Vagina (tissue), 2 donors: ENCODE data around the gene ARHGAP42. TPM values are rescaled to one million over a fixed set of nuclear protein-coding genes. Genes with fewer than 3 reads are reported as not detected.

Source experiments
- DNase-seq, 2 donors: peaks; one replicate each; pipeline ENCODE4 v3.0.0-alpha.2; 2017; ENCODE audit errors: extremely low spot score in 2 of 2
- H3K27ac ChIP-seq: fragments of 200-600 bp; sonication (generic); one replicate; pipeline ENCODE4 v1.5.1; 2019
- H3K27me3 ChIP-seq: fragments of 200-600 bp; sonication (generic); one replicate; pipeline ENCODE4 v1.5.1; 2019
- H3K36me3 ChIP-seq, 2 donors: fragments of 200-600 bp; sonication (generic); one replicate each; pipeline ENCODE4 v1.5.1; 2017 to 2019
- H3K4me1 ChIP-seq: fragments of 200-600 bp; sonication (generic); one replicate; pipeline ENCODE4 v1.5.1; 2019
- H3K4me3 ChIP-seq, 2 donors: fragments of 200-600 bp; sonication (generic); 1 replicate in 1 of 2; 2 replicates in 1 of 2; pipeline ENCODE4 v1.5.1; 2016 to 2019
- H3K9me3 ChIP-seq: fragments of 200-600 bp; sonication (generic); one replicate; pipeline ENCODE4 v1.5.1; 2019
- POLR2A ChIP-seq, 2 donors: fragments of 450-650 bp; IDR thresholded peaks; one replicate each; pipeline ENCODE4 v1.6.1; 2017; ENCODE audit warnings: antibody characterized with exemption in 2 of 2, mild to moderate bottlenecking in 2 of 2, moderate library complexity in 2 of 2
- POLR2AphosphoS5 ChIP-seq, 2 donors: sonication (generic); formaldehyde crosslinking; IDR thresholded peaks; one replicate each; pipeline ENCODE4 v1.9.0; 2017; ENCODE audit warnings: antibody characterized with exemption in 2 of 2, mild to moderate bottlenecking in 2 of 2, low read depth in 1 of 2; ENCODE audit not compliant: insufficient read depth in 1 of 2
- intact Hi-C: fragments of 100-400 bp; cut with DNase I; formaldehyde crosslinking; loops from one replicate; pipeline ENCODE4 v1.15.1; 2023
- total RNA-seq: library from RNA; depleted of rRNA; stranded (reverse); fragments of >200 nt; gene quantifications from one replicate; pipeline ENCODE4 v1.2.3, GENCODE V29; 2016
- TF ChIP-seq, protein P1 (sequence below), 3 experiments: fragments of 450-650 bp in 2 of 3; fragments of 200-600 bp in 1 of 3; sonication (generic) in 1 of 3; IDR thresholded peaks; one replicate each; pipeline ENCODE4 v1.5.1; 2017 to 2019; ENCODE audit warnings: antibody characterized with exemption in 3 of 3, mild to moderate bottlenecking in 2 of 3, moderate library complexity in 2 of 3

The ARHGAP42 gene
- total RNA-seq, 1 donor from 2014 or later, result 5.9 TPM

DNA sequence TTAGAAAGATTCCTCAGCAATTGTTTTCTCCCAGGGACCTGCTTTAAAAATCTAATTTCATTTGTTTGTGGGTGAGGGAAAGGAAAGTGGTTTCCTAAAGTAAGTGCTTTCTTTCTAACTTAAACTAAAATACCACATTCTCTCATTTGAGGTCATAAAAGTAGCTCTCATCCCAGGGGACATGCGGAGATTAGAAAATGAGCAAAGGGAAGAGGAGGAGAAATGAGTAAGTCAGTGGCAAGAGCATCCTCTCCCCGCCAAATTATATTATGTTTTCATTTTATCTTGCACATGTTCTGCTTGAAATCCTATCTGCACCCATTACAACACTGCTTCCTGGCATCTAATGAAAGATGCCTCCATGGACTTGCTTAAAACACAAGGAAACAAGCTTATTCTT, 191.4 kb downstream of the ARHGAP42 start:
- intact Hi-C loops, result no loop called here
- H3K27ac ChIP-seq, result peak overlapping the region; percentile 18

DNA sequence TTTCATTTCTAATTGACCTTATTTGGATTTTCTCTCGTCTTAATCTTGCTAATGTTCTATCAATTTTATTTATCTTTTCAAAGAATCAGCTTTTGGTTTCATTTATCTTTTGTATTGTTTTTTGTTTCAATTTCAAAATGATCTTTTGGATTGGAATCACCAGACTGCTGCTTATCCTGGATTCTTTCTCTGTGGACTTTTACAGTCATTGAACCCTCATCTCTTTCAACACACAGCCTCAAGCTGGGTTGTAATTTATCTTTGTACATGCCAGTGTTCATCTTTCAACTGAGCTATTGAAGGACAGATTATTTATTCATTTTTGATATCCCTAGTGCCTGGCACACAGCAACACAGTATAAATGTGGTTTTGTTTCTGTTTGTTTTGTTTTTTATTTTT, 195.9 kb downstream of the ARHGAP42 start:
- no peak for DNase-seq
- H3K4me3 ChIP-seq, result no peak overlapping the region
- no peak for TF ChIP-seq POLR2AphosphoS5 (IDR thresholded peaks at IDR 0.05; ENCODE audit: insufficient read depth in 1 of 2, low read depth in 1 of 2)
- TF ChIP-seq, protein P1, sequence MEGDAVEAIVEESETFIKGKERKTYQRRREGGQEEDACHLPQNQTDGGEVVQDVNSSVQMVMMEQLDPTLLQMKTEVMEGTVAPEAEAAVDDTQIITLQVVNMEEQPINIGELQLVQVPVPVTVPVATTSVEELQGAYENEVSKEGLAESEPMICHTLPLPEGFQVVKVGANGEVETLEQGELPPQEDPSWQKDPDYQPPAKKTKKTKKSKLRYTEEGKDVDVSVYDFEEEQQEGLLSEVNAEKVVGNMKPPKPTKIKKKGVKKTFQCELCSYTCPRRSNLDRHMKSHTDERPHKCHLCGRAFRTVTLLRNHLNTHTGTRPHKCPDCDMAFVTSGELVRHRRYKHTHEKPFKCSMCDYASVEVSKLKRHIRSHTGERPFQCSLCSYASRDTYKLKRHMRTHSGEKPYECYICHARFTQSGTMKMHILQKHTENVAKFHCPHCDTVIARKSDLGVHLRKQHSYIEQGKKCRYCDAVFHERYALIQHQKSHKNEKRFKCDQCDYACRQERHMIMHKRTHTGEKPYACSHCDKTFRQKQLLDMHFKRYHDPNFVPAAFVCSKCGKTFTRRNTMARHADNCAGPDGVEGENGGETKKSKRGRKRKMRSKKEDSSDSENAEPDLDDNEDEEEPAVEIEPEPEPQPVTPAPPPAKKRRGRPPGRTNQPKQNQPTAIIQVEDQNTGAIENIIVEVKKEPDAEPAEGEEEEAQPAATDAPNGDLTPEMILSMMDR (IDR thresholded peaks at IDR 0.05), result no peak
- no peak for TF ChIP-seq POLR2A (IDR thresholded peaks at IDR 0.05)
- no peaks in the 10 kb centered on the region for H3K9me3 ChIP-seq
- H3K36me3 ChIP-seq, result no peaks in the 10 kb centered on the region
- intact Hi-C loops, result no loop called here
- no peak overlapping the region for H3K27ac ChIP-seq
- no peaks in the 10 kb centered on the region for H3K27me3 ChIP-seq
- H3K4me1 ChIP-seq, result no peaks in the 10 kb centered on the region

More for the DNA sequence above, 191.4 kb downstream of the ARHGAP42 start:
- no peak overlapping the region for H3K4me3 ChIP-seq
- no peaks in the 10 kb centered on the region for H3K36me3 ChIP-seq
- TF ChIP-seq POLR2A (IDR thresholded peaks at IDR 0.05) (no peak), POLR2AphosphoS5 (IDR thresholded peaks at IDR 0.05; ENCODE audit: insufficient read depth in 1 of 2, low read depth in 1 of 2) (no peak)
- TF ChIP-seq, protein P1 (IDR thresholded peaks at IDR 0.05), result no peak
- H3K9me3 ChIP-seq, result no peaks in the 10 kb centered on the region
- H3K4me1 ChIP-seq, result no peaks in the 10 kb centered on the region
- H3K27me3 ChIP-seq, result no peaks in the 10 kb centered on the region
- DNase-seq, result no peak

DNA sequence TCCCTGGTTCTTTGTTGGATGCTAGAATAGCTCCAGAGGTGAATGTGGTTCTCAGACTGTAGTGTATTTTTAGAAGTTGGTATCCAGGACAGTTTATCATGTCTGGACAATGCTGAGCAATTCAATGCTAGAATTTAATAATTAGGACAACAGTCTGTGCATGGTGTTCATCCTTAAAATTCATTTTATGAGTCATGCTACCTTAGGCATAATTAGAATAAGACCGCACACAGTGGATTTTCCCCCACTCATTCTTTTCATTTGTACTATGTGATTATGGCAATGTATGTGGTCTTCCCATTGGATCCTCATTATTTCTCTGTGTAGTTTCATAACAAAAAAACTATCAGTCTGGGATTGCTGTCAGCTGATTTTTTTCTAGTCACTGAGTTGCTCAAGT, 196.7 kb downstream of the ARHGAP42 start:
- Histone ChIP-seq H3K4me1 (no peaks in the 10 kb centered on the region), H3K27me3 (no peaks in the 10 kb centered on the region), H3K9me3 (no peaks in the 10 kb centered on the region), H3K27ac (no peak overlapping the region), H3K36me3 (no peaks in the 10 kb centered on the region), H3K4me3 (no peak overlapping the region)
- intact Hi-C loops, result no loop called here
- TF ChIP-seq POLR2A (IDR thresholded peaks at IDR 0.05) (no peak), POLR2AphosphoS5 (IDR thresholded peaks at IDR 0.05; ENCODE audit: insufficient read depth in 1 of 2, low read depth in 1 of 2) (no peak)
- TF ChIP-seq, protein P1 (IDR thresholded peaks at IDR 0.05), result no peak
- DNase-seq, result no peak

DNA sequence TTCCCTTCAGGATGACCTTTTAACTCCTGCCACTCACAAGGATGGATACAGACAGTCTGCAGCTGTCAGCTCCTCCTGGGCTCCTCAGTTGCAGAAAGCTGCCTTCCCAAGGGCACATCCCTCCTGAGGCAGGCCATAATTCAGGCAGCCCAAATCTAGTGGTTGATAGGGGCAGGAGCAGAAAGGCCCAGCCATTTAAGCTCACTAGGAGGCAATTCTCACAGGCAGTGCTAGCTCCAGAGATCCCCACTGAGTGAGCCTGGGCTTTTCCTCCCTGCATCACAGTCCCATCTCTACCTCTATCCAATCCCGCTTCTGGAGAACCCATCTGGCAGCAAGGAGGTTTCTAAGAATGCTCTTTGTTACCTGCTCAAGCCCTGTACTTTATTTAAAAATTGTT, 200.6 kb downstream of the ARHGAP42 start:
- Histone ChIP-seq H3K9me3 (no peaks in the 10 kb centered on the region), H3K27ac (no peak overlapping the region), H3K27me3 (no peaks in the 10 kb centered on the region), H3K36me3 (no peaks in the 10 kb centered on the region), H3K4me1 (no peaks in the 10 kb centered on the region), H3K4me3 (no peak overlapping the region)
- no peak for DNase-seq
- intact Hi-C loops, result no loop called here
- TF ChIP-seq POLR2A (IDR thresholded peaks at IDR 0.05) (no peak), POLR2AphosphoS5 (IDR thresholded peaks at IDR 0.05; ENCODE audit: insufficient read depth in 1 of 2, low read depth in 1 of 2) (no peak)
- TF ChIP-seq, protein P1 (IDR thresholded peaks at IDR 0.05), result no peak

DNA sequence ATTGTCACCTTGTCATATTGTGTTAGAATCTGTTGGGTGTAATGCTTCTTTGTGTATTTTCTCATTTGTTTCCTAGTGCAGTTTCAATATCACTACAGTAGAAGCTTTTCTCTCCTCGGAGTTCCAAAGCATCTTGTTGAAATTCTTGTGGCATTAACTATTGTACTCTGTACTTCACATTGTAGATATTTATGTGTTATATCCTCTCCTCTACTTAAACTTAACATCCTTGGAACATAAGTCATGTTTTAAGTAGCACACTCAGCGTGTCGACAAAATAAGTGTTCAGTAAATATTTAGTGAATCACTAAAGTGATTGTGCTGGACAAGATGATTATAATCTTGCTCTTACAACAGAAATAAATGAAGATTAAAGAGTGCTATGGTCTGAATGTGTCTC, 201.7 kb downstream of the ARHGAP42 start:
- Histone ChIP-seq H3K36me3 (no peaks in the 10 kb centered on the region), H3K27ac (no peak overlapping the region), H3K9me3 (no peaks in the 10 kb centered on the region), H3K27me3 (no peaks in the 10 kb centered on the region), H3K4me1 (no peaks in the 10 kb centered on the region), H3K4me3 (no peak overlapping the region)
- no peak for DNase-seq
- TF ChIP-seq POLR2A (IDR thresholded peaks at IDR 0.05), result no peak
- TF ChIP-seq POLR2AphosphoS5 (IDR thresholded peaks at IDR 0.05; ENCODE audit: insufficient read depth in 1 of 2, low read depth in 1 of 2), result no peak
- TF ChIP-seq, protein P1 (IDR thresholded peaks at IDR 0.05), result no peak
- intact Hi-C loops, result no loop called here
